Hepatocyte (in vitro differentiated cells): Measurements from ENCODE around the gene HOXA1. TPM values are rescaled to one million over a fixed set of nuclear protein-coding genes. Genes with fewer than 3 reads are reported as not detected.

Experiments used
- DNase-seq: peaks from one replicate; pipeline ENCODE4 v3.0.0-alpha.2; 2016; ENCODE audit warnings: low spot score
- H2AFZ ChIP-seq: fragments of 200-600 bp; sonication (generic); 2 replicates; pipeline ENCODE4 v1.6.0; 2016; ENCODE audit warnings: antibody characterized with exemption, mild to moderate bottlenecking
- H3K27ac ChIP-seq: fragments of 200-600 bp; sonication (generic); 2 replicates; pipeline ENCODE4 v1.5.1; 2016; ENCODE audit warnings: mild to moderate bottlenecking
- H3K27me3 ChIP-seq: fragments of 200-600 bp; sonication (generic); 2 replicates; pipeline ENCODE4 v1.6.1; 2016
- H3K36me3 ChIP-seq: fragments of 200-600 bp; sonication (generic); replicated peaks from 2 replicates; pipeline ENCODE4 v1.5.1; 2016; ENCODE audit warnings: low read depth; ENCODE audit not compliant: insufficient read depth
- H3K4me1 ChIP-seq: fragments of 200-600 bp; sonication (generic); 2 replicates; pipeline ENCODE4 v1.5.1; 2016; ENCODE audit warnings: mild to moderate bottlenecking, moderate library complexity; ENCODE audit not compliant: insufficient read depth
- H3K4me2 ChIP-seq: fragments of 200-600 bp; sonication (generic); 2 replicates; pipeline ENCODE4 v1.6.0; 2016
- H3K4me3 ChIP-seq: fragments of 200-600 bp; sonication (generic); 2 replicates; pipeline ENCODE4 v1.5.1; 2016; ENCODE audit warnings: mild to moderate bottlenecking
- H3K79me2 ChIP-seq: fragments of 200-600 bp; sonication (generic); 2 replicates; pipeline ENCODE4 v1.6.0; 2017; ENCODE audit warnings: mild to moderate bottlenecking
- H3K9me2 ChIP-seq: fragments of 200-600 bp; sonication (generic); replicated peaks from 2 replicates; pipeline ENCODE4 v1.6.0; 2017; ENCODE audit warnings: mild to moderate bottlenecking; ENCODE audit not compliant: insufficient read depth
- H3K9me3 ChIP-seq: fragments of 200-600 bp; sonication (generic); 2 replicates; pipeline ENCODE4 v1.5.1; 2016; ENCODE audit warnings: low read depth, mild to moderate bottlenecking
- H4K20me1 ChIP-seq: fragments of 200-600 bp; sonication (generic); 2 replicates; pipeline ENCODE4 v1.6.0; 2016; ENCODE audit warnings: mild to moderate bottlenecking; ENCODE audit not compliant: insufficient read depth, poor library complexity, severe bottlenecking
- CTCF ChIP-seq: fragments of 200-600 bp; sonication (generic); IDR thresholded peaks from 2 replicates; pipeline ENCODE4 v1.5.1; 2016; ENCODE audit warnings: antibody characterized with exemption, mild to moderate bottlenecking; ENCODE audit not compliant: poor library complexity
- EZH2 ChIP-seq: fragments of 200-600 bp; sonication (generic); IDR thresholded peaks from 2 replicates; pipeline ENCODE4 v1.6.1; 2016; ENCODE audit warnings: antibody characterized with exemption, mild to moderate bottlenecking, borderline replicate concordance
- EZH2phosphoT487 ChIP-seq: fragments of 200-600 bp; sonication (generic); IDR thresholded peaks from one replicate; pipeline ENCODE4 v1.6.1; 2018; ENCODE audit warnings: antibody characterized with exemption, mild to moderate bottlenecking, low read depth, moderate library complexity; ENCODE audit not compliant: unreplicated experiment, severe bottlenecking
- WGBS: methylation state at CpG from one replicate; pipeline ENCODE4 v1.1.6; 2016; ENCODE audit warnings: low lambda C conversion rate; ENCODE audit errors: missing lambda C conversion rate; 5-methylcytosine and 5-hydroxymethylcytosine counted together
- polyA plus RNA-seq: library from polyadenylated mRNA; unstranded; fragments of >200 nt; fragmentation: Nextera tagmentation; extraction: Ambion mirVana; gene quantifications from 2 replicates; pipeline ENCODE4 v1.2.1, GENCODE V29; 2016
- total RNA-seq: library from RNA; depleted of rRNA; stranded (reverse); fragments of >200 nt; gene quantifications from 2 replicates; pipeline ENCODE4 v1.2.3, GENCODE V29; 2014

Gene HOXA1
- total RNA-seq (0.12 and 0.30 TPM in 2 replicates), polyA plus RNA-seq (0.25 and 0.77 TPM in 2 replicates)

DNA sequence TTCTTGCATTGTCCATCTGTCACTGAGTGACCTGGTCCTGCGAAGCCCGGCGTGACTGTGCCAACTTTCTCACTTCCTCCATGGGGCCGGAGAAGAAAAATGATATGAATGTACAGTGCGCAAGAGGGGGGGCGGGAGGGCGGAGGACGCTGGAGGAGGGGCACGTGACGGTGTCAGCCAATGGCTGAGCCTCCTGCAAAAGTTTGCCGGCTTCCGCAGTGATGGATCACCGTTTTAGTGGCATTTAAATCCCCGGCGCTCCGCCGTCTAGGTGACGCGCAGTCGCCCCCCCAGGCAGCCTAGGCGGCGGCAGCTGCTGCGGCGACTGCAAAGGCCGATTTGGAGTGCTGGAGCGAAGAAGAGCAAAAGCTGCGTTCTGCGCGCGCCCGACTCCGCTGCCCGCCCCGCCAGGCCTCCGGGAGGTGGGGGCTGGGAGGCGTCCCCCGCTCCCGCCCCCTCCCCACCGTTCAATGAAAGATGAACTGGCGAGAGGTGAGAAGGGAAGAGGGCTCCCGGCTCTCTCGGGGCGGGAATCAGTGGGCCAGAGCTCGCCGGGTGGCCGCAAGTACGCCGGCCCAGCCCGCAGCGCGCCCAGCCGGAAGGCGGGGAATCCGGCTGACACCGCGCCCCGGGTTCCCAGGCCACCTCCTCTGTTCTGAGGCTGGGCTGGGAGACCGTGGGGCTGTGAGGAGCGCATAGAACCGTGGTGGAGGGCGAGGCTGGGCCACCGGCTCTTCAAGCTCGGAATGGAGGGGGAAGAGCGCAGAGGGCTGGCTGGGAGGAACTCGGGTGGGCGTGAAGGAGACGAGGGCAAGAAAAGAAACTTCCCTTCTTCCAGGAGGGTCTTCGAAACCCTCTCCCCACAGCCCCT is at the start of gene HOXA1:
Gene HOXA1, minus strand, starts transcription at position 104 of the 871 bp plus-strand sequence. Its CDS starts 88 bp downstream, at position 16.
- Histone ChIP-seq H2AFZ (peak within 1 kb of the TSS; percentile 89), H3K4me3 (peak within 1 kb of the TSS; percentile 95), H3K4me2 (peak within 1 kb of the TSS; percentile 91), H4K20me1 (no peaks in the 10 kb centered on the region), H3K9me2 (no peaks in the 10 kb centered on the region), H3K9me3 (no peaks in the 10 kb centered on the region), H3K4me1 (peaks cover 16% of the 10 kb centered on the region), H3K36me3 (no peaks in the 10 kb centered on the region), H3K27ac (peak within 1 kb of the TSS; percentile 72), H3K79me2 (peaks cover 13% of the 10 kb centered on the region), H3K27me3 (peaks cover 98% of the 10 kb centered on the region)
- no peak for TF ChIP-seq EZH2phosphoT487
- TF ChIP-seq CTCF, result no peak
- no peak for TF ChIP-seq EZH2
- peak; percentile 86 for DNase-seq
- WGBS, result under 1% methylated on average over 47 of the region's 68 CpGs

- Histone ChIP-seq H2AFZ (no peak overlapping the region), H3K27ac (no peak overlapping the region), H3K79me2 (no peaks in the 10 kb centered on the region), H3K27me3 (peaks cover 99% of the 10 kb centered on the region), H3K4me1 (peaks cover 13% of the 10 kb centered on the region), H3K9me2 (no peaks in the 10 kb centered on the region), H3K36me3 (no peaks in the 10 kb centered on the region), H4K20me1 (no peaks in the 10 kb centered on the region), H3K4me2 (no peak overlapping the region), H3K9me3 (no peaks in the 10 kb centered on the region), H3K4me3 (no peak overlapping the region)
- TF ChIP-seq EZH2phosphoT487, result no peak
- TF ChIP-seq CTCF, result no peak
- TF ChIP-seq EZH2, result no peak
- WGBS, result 63% methylated on average over 44 of the region's 47 CpGs
- no peak for DNase-seq
Measured at GRCh38 chr7:27145165-27145913, 49.5 kb upstream of the HOXA1 start.

DNA sequence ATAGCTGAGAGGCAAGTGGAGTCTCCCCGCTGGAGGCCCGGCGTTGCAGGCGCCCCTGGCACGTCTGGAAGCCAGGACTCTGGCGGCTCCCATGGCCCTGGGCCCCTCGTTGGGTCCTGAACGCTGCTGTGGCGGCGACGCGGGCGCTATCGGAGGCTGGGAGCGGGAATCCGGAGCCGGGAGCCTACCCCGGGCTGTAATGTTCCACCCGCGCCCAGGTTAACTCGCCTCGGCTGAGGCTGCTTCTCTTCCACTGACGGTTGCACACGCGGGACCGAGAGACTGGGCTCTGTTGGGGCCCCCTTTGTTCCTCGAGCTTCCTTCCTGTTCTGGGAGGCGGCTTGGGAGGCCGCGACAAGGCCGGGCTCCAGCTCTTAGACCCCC is 49.0 kb upstream of the HOXA1 start:
- Histone ChIP-seq H3K9me3 (no peaks in the 10 kb centered on the region), H3K4me1 (peaks cover 13% of the 10 kb centered on the region), H3K27ac (no peak overlapping the region), H3K4me2 (no peak overlapping the region), H3K27me3 (peaks cover 99% of the 10 kb centered on the region), H4K20me1 (no peaks in the 10 kb centered on the region), H3K79me2 (no peaks in the 10 kb centered on the region), H2AFZ (no peak overlapping the region), H3K36me3 (no peaks in the 10 kb centered on the region), H3K9me2 (no peaks in the 10 kb centered on the region), H3K4me3 (no peak overlapping the region)
- TF ChIP-seq EZH2 (peak; percentile 34), CTCF (no peak)
- WGBS, result 31% methylated on average over 31 of the region's 31 CpGs
- no peak for DNase-seq
